K562 (cell line): Measurements from ENCODE around the gene PLEKHA1. TPM values are rescaled to one million over a fixed set of nuclear protein-coding genes. Genes with fewer than 3 reads are reported as not detected.

ENCODE experiments used
- ATAC-seq: fragments of 200-7000 bp; cut with Tn5 transposase; 3 replicates; pipeline ENCODE4 v1.9.1; 2020; ENCODE audit warnings: moderate library complexity
- BruUV-seq: library from RNA; stranded (reverse); fragments of 400-500 nt; replicated peaks from 2 replicates; lab custom pipeline; 2021; lab: Mats Ljungman, UMichigan
- CTCF ChIA-PET: fragments of 300-600 bp; formaldehyde crosslinking; extraction: SDS; loops from one replicate; lab custom pipeline; 2021; ENCODE audit warnings: low intra/inter-chr PET ratio; lab: Yijun Ruan, JAX
- POLR2A ChIA-PET: fragments of 300-600, 350-650 bp; sonication (Branson Sonifier 250); formaldehyde crosslinking; extraction: SDS; loops from one replicate; lab custom pipeline; 2021; ENCODE audit warnings: antibody characterized with exemption, inconsistent platforms; lab: Yijun Ruan, JAX
- DNase-seq, 4 experiments: peaks; one replicate each; pipeline versions ENCODE4 v3.0.0 to v3.0.0-alpha.2; 2011 to 2018; ENCODE audit warnings: low spot score in 3 of 4, mixed read lengths in 3 of 4; ENCODE audit errors: extremely low read depth in 1 of 4
- FAIRE-seq: peaks from 2 replicates; lab custom pipeline; 2011; peaks lifted over from hg19 to GRCh38; lab: Jason Lieb, UNC
- H2AFZ ChIP-seq: 2 replicates; pipeline ENCODE4 v1.6.0; 2011; ENCODE audit warnings: low read depth, low read length, control low read depth, inconsistent platforms
- H3K27ac ChIP-seq: fragments of 200-600 bp; 3 replicates; pipeline ENCODE4 v1.8.0; 2011; ENCODE audit warnings: low read depth, mild to moderate bottlenecking, control low read depth, inconsistent platforms, low read length, moderate library complexity, mixed read lengths; ENCODE audit errors: extremely low read depth
- H3K27me3 ChIP-seq, 2 experiments: fragments of 300-600 bp in 1 of 2; 2 replicates in 1 of 2; 3 replicates in 1 of 2; pipeline versions ENCODE4 v1.6.0 to v1.8.0; 2011; ENCODE audit warnings: inconsistent platforms in 2 of 2, low read length in 2 of 2, mild to moderate bottlenecking in 1 of 2, mixed read lengths in 1 of 2, moderate library complexity in 1 of 2; ENCODE audit not compliant: control insufficient read depth in 2 of 2, insufficient read depth in 2 of 2
- H3K36me3 ChIP-seq: fragments of 300-600 bp; 3 replicates; pipeline ENCODE4 v1.8.0; 2011; ENCODE audit warnings: mild to moderate bottlenecking, low read length, inconsistent platforms; ENCODE audit not compliant: control insufficient read depth, insufficient read depth
- H3K4me1 ChIP-seq, 2 experiments: fragments of 200-600 bp in 1 of 2; replicated peaks in 1 of 2; 2 replicates in 1 of 2; 3 replicates in 1 of 2; pipeline versions ENCODE4 v1.5.1 to v1.8.0; 2011; ENCODE audit warnings: inconsistent platforms in 2 of 2, low read length in 2 of 2, mild to moderate bottlenecking in 1 of 2, mixed read lengths in 1 of 2, moderate library complexity in 1 of 2; ENCODE audit not compliant: control insufficient read depth in 2 of 2, insufficient read depth in 2 of 2
- H3K4me2 ChIP-seq: 2 replicates; pipeline ENCODE4 v1.6.1; 2011; ENCODE audit warnings: low read length, control low read depth, inconsistent platforms, mixed read lengths; ENCODE audit not compliant: insufficient read depth
- H3K4me3 ChIP-seq: fragments of 200-600 bp; sonication (generic), shearing (Covaris generic); 2 replicates; pipeline ENCODE4 v1.5.1; 2016; ENCODE audit warnings: control low read depth, inconsistent platforms
- H3K79me2 ChIP-seq: fragments of 200-600 bp; 3 replicates; pipeline ENCODE4 v1.8.0; 2011; ENCODE audit warnings: low read length, inconsistent platforms; ENCODE audit not compliant: control insufficient read depth, insufficient read depth
- H3K9ac ChIP-seq, 2 experiments: 2 replicates each; pipeline versions ENCODE4 v1.6.0 to v1.6.1; 2011; ENCODE audit warnings: low read depth in 2 of 2, low read length in 2 of 2, control low read depth in 1 of 2, inconsistent platforms in 1 of 2, mild to moderate bottlenecking in 1 of 2, mixed read lengths in 1 of 2; ENCODE audit not compliant: insufficient read depth in 1 of 2
- H3K9me1 ChIP-seq: one replicate; pipeline ENCODE4 v1.6.0; 2011; ENCODE audit warnings: inconsistent platforms, mild to moderate bottlenecking, low read length, moderate library complexity; ENCODE audit not compliant: control insufficient read depth, insufficient read depth
- H3K9me3 ChIP-seq: replicated peaks from 2 replicates; pipeline ENCODE4 v1.5.1; 2011; ENCODE audit warnings: low read depth, low read length, inconsistent platforms; ENCODE audit not compliant: control insufficient read depth, insufficient read depth
- H4K20me1 ChIP-seq: replicated peaks from 2 replicates; pipeline ENCODE4 v1.6.1; 2011; ENCODE audit warnings: low read length, inconsistent platforms, mixed read lengths; ENCODE audit not compliant: control insufficient read depth, insufficient read depth
- GTF2E2 ChIP-seq: fragments of 200-800 bp; sonication (Bioruptor generic); IDR thresholded peaks from 2 replicates; pipeline ENCODE4 v1.6.1; 2016; ENCODE audit warnings: missing genetic modification characterization, missing compliant biosample characterization
- HMG20B ChIP-seq: fragments of 250-450 bp; sonication (Bioruptor Pico); IDR thresholded peaks from 2 replicates; pipeline ENCODE4 v1.5.0; 2021; ENCODE audit warnings: mild to moderate bottlenecking
- ILF3 ChIP-seq: fragments of 450-650 bp; IDR thresholded peaks from 2 replicates; pipeline ENCODE4 v1.6.1; 2018; ENCODE audit warnings: antibody characterized with exemption, mild to moderate bottlenecking, moderate library complexity, borderline replicate concordance
- PATZ1 ChIP-seq: fragments of 250-450 bp; sonication (Bioruptor Pico); IDR thresholded peaks from 2 replicates; pipeline ENCODE4 v1.5.0; 2020; ENCODE audit warnings: mild to moderate bottlenecking, borderline replicate concordance
- SETDB1 ChIP-seq: IDR thresholded peaks from one replicate; pipeline ENCODE4 v1.6.1; 2012; ENCODE audit warnings: low read length, control low read depth, inconsistent platforms
- SMARCA5 ChIP-seq: fragments of 450-650 bp; IDR thresholded peaks from 2 replicates; pipeline ENCODE4 v1.6.1; 2016
- THRA ChIP-seq: fragments of 450-650 bp; IDR thresholded peaks from 2 replicates; pipeline ENCODE4 v1.6.1; 2017; ENCODE audit warnings: mild to moderate bottlenecking, moderate library complexity
- ZFP91 ChIP-seq: sonication (generic); formaldehyde crosslinking; IDR thresholded peaks from 2 replicates; pipeline ENCODE4 v1.8.0; 2022; ENCODE audit warnings: mild to moderate bottlenecking, missing genetic modification reagents
- WGBS: fragments of 100-300 bp; shearing (Covaris generic); methylation state at CpG from one replicate; pipeline ENCODE4 v1.1.6; 2016; ENCODE audit warnings: low coverage, mixed read lengths; ENCODE audit not compliant: insufficient coverage; ENCODE audit errors: missing lambda C conversion rate; 5-methylcytosine and 5-hydroxymethylcytosine counted together
- in situ Hi-C: fragments of 300-500 bp; cut with MboI; formaldehyde crosslinking; loops from 4 replicates; pipeline ENCODE4 v1.15.0; 2018; ENCODE audit warnings: inconsistent platforms, mixed read lengths
- intact Hi-C: fragments of 100-400 bp; cut with micrococcal nuclease; formaldehyde crosslinking; loops from 2 replicates; pipeline ENCODE4 v1.14.2; 2022
- polyA plus RNA-seq, 8 experiments: library from polyadenylated mRNA; depleted of rRNA in 4 of 8; stranded (reverse) in 5 of 8; unstranded in 3 of 8; fragments of >200 nt; fragmentation: Nextera tagmentation in 2 of 8; fragmentation: Illumina TruSeq in 1 of 8; extraction: Ambion mirVana in 2 of 8; extraction: Trizol in 1 of 8; gene quantifications; 2 replicates each; pipeline versions ENCODE4 v1.2.1 to v1.2.3, GENCODE V29; 2011 to 2014; ENCODE audit warnings: inconsistent platforms in 1 of 8, missing spikeins in 1 of 8
- total RNA-seq, 7 experiments: library from RNA; depleted of rRNA in 6 of 7; stranded (reverse); fragments of >200 nt in 6 of 7; fragmentation: Illumina TruSeq in 2 of 7; extraction: Trizol in 2 of 7; gene quantifications; 2 replicates each; pipeline versions ENCODE4 v1.2.1 to v1.2.3, GENCODE V29; 2011 to 2021; ENCODE audit warnings: low replicate concordance in 1 of 7

Gene PLEKHA1
- total and polyA plus RNA-seq, 9 of the 15 experiments (the other 6 are each of a cell fraction or from before 2014, with no cell fraction given) = 0.05 to 4.7 (median 1.0) TPM

- ChIA-PET POLR2A (no interaction called here), CTCF (no interaction called here)
- no peak overlapping the region for H3K9ac ChIP-seq
- H3K4me1 ChIP-seq = no peaks in the 10 kb centered on the region
- DNase-seq (no peak), FAIRE-seq (no peak), ATAC-seq (no peak)
- no peaks in the 10 kb centered on the region for H3K9me1 ChIP-seq
- in situ Hi-C loops (no loop called here), intact Hi-C loops (no loop called here)
- TF ChIP-seq THRA (no peak), HMG20B (CRISPR knock-in tag) (no peak), SMARCA5 (no peak), SETDB1 (no peak), ZFP91 (CRISPR knock-in tag) (no peak), GTF2E2 (no peak), ILF3 (no peak), PATZ1 (no peak)
- H3K79me2 ChIP-seq = no peaks in the 10 kb centered on the region
- H3K27ac ChIP-seq = no peak overlapping the region
- H3K4me3 ChIP-seq = no peak overlapping the region
- no peaks in the 10 kb centered on the region for H3K36me3 ChIP-seq
- H3K27me3 ChIP-seq = peaks cover 0 to 17% of the 10 kb centered on the region in 2 experiments; a peak in 2 of 5 replicates
- no peaks in the 10 kb centered on the region for H3K9me3 ChIP-seq
- BruUV-seq = no TSS peak
- no peak overlapping the region for H3K4me2 ChIP-seq
- H2AFZ ChIP-seq = no peak overlapping the region
- WGBS = 2% methylated on average over 10 of the region's 16 CpGs
- no peaks in the 10 kb centered on the region; the same call in 1 of the 2 replicates for H4K20me1 ChIP-seq
Measured at GRCh38 chr10:122475591-122476332, 101.3 kb downstream of the PLEKHA1 start.
